NCI-H446 (cell line): ENCODE results near the gene LDAF1.

ENCODE experiments used
- DNase-seq, 2 experiments: peaks; one replicate each; lab custom pipeline; 2025; lab: John Stamatoyannopoulos, UW

The LDAF1 gene

GRCh38 chr16:21197112-21197511 is 38.6 kb downstream of the LDAF1 start:
- DNase-seq, result no peak

- DNase-seq, result no peak
Measured at GRCh38 chr16:21197621-21198020, 39.1 kb downstream of the LDAF1 start.

- DNase-seq, result no peak
Measured at GRCh38 chr16:21199607-21200218, 41.2 kb downstream of the LDAF1 start.

DNA sequence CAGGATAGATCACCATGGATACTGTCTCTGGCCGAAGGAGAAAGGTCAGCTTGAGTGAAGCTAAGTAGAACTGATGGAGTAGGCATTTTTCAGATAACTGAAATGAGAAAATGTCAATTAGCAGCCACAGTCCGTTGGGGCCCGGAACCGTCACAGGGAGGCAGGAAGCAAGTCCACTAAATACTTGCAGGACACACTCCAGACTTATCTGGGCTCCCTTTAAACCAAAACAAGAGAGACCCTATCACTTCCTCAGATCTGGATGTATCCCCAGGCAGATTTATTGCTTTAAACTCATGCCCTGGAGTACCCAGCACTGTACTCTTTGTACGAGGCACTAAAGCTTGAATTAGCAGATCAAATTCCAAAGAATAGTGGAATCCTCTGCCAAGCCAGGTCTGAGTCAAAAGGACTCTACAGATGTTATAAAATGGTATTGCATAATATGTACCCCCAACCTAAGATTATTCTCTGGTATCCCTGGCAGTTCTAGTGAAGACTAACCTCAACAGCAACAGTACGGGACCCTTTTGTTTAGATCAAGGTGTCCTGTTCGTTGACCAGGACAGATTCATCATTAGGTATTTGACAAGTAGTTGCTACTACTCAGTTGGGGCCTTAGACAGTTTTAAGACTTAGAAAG is 44.8 kb downstream of the LDAF1 start:
- no peak for DNase-seq

DNA sequence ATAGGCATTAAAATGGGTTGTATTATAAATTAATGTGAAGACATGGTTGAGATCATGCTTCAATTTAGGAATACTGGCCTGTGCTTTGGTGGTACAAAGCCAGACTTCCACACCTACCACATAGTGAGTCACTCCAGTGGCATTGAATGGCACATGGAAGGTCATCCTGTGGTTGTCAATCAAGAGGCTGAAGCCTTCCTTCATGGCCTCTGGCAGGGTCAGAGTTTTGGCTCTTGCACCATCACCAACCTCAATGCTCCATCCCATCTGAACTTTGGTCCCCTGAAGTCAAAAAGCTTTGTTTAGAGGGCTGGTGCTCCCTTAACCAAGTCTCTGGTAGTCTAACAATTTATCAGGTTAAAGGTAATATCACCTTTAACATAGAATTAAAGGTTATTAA is 46.8 kb downstream of the LDAF1 start:
- DNase-seq, result no peak

DNA sequence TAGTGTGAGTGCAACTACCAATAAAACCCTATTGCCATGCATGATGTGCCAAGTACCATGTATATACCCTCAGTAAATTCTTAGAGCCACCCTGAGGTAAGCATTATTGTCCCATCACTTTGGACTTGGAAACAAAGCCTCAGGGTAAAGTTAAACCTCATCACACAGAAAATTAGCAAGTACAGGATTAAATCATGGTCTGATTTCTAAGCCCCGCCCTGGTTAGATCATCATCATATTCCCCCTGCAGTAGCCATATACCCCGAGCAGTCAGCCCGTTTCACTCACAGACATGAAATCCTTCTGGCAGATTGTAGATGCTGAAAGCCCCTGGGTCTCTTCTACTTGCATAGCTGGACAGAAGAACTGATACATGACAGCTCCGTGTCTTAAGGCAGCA is 48.1 kb downstream of the LDAF1 start:
- DNase-seq, result no peak

- no peak for DNase-seq
Measured at GRCh38 chr16:21208446-21209230, 50.2 kb downstream of the LDAF1 start.

DNA sequence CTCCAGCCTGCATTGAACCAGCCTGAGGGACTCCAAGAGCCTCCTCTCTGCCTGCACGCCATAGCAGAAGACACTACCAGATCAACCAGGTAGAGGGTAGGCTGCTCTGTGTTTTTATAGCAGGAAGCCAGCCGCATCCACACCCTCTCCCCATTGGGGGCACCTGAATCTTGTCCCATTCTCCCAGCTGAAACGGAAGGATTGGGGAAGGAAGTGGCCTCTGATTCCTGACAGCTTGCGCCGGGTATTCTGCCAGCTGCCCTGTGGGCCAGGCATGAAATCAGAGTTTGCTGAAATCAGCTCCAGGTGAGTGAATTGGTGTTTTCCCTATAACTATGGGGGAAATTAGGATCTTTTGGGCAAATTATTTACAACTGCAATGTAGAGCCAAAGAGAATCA is 53.0 kb downstream of the LDAF1 start, which contains the start of gene ZP2:
Gene ZP2 (minus strand): TSS at position 89 of the 400 bp plus-strand sequence. CDS start 27 bp downstream, at position 62.
- DNase-seq, result no peak

- no peak for DNase-seq
Measured at GRCh38 chr16:21214086-21214485, 55.6 kb downstream of the LDAF1 start.

- no peak for DNase-seq
Measured at GRCh38 chr16:21217121-21217520, 58.6 kb downstream of the LDAF1 start.

GRCh38 chr16:21218153-21218552 is 59.7 kb downstream of the LDAF1 start:
- no peak for DNase-seq

- no peak for DNase-seq
Measured at GRCh38 chr16:21219551-21219950, 61.1 kb downstream of the LDAF1 start.

- DNase-seq, result no peak
Measured at GRCh38 chr16:21222495-21223337, 64.2 kb downstream of the LDAF1 start.

- no peak for DNase-seq
Measured at GRCh38 chr16:21223787-21224186, 65.3 kb downstream of the LDAF1 start.

- DNase-seq, result no peak
Measured at GRCh38 chr16:21224800-21225199, 66.3 kb downstream of the LDAF1 start.

DNA sequence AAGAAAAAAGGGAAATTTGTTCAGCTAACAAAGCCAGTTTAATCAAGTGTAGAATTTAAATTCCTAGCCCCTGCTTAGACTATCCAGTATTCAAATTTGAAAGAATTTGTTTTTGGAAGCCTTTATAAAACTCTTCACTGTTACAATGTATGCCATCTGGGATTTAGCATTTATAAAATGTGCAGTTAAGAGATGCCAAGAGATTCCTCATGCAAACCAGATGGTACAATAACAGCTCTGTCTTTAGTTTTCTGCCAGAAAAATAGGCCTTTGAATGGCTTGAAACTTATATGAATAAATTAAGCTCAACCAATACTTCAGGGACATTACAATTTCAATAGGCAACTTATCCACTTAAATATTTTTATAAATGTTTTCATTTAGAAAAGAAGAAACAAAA is 68.3 kb downstream of the LDAF1 start:
- DNase-seq, result peak; percentile 17 to 70

DNA sequence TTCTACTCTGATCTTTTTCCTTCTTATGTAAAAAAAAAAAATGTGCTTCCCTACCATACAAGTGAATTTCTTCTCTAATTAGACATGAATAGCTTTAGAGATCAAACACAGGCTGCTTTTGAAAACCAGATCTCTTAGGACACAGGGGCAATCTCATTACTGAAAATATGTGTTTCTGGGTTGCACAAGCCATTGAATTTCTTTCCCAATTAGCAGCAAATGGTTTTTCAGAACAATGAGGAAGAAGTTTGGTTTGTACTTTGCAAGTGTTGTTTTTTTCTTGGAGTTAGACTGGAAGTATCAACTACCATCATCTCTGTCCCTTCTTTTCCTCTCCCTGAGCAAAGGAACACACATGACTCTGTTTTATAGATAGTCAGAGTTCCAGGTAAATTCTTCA is 69.4 kb downstream of the LDAF1 start:
- DNase-seq, result no peak

- no peak for DNase-seq
Measured at GRCh38 chr16:21228361-21228872, 69.9 kb downstream of the LDAF1 start.
